ENCODE results near the gene ADAP1.

- TF ChIP-seq YY1 (IDR thresholded peaks at IDR 0.05; ENCODE audit: insufficient read depth, insufficient read length) (no peak), SUZ12 (IDR thresholded peaks at IDR 0.05; ENCODE audit: extremely low read depth, insufficient read depth, insufficient read length) (no peak)
These were observed 18.0 kb downstream of the ADAP1 start for GRCh38 chr7:936386-937054.

Data from NT2/D1 (cell line).